IMR-90 (cell line): ENCODE results near the gene TRIAP1. TPM values are rescaled to one million over a fixed set of nuclear protein-coding genes. Genes with fewer than 3 reads are reported as not detected.

Source experiments
- ATAC-seq: fragments of 200-7000 bp; cut with Tn5 transposase; 2 replicates; pipeline ENCODE4 v1.9.1; 2020; ENCODE audit warnings: low read depth, mild to moderate bottlenecking, moderate library complexity
- BruUV-seq: library from RNA; stranded (reverse); fragments of 400-500 nt; replicated peaks from 2 replicates; lab custom pipeline; 2021; lab: Mats Ljungman, UMichigan
- CTCF ChIA-PET: fragments of 300-600 bp; formaldehyde crosslinking; extraction: SDS; loops from one replicate; lab custom pipeline; 2021; ENCODE audit warnings: antibody characterized with exemption; lab: Yijun Ruan, JAX
- POLR2A ChIA-PET: fragments of 300-600 bp; sonication (Branson Sonifier 250); formaldehyde crosslinking; loops from one replicate; lab custom pipeline; 2022; ENCODE audit warnings: antibody characterized with exemption; ENCODE audit not compliant: unreplicated experiment; lab: Charles Lee
- DNase-seq: peaks from one replicate; pipeline ENCODE4 v3.0.0; 2013
- H2AFZ ChIP-seq: replicated peaks from 2 replicates; pipeline ENCODE3; 2013; ENCODE audit warnings: low read length, mild to moderate bottlenecking; ENCODE audit not compliant: poor library complexity
- H2AK5ac ChIP-seq: 2 replicates; pipeline ENCODE4 v1.6.1; 2013; ENCODE audit warnings: low read depth, low read length, inconsistent platforms
- H2AK9ac ChIP-seq: replicated peaks from 2 replicates; pipeline ENCODE3; 2013; ENCODE audit warnings: mild to moderate bottlenecking, low read depth, low read length, moderate library complexity; ENCODE audit not compliant: poor library complexity
- H2BK120ac ChIP-seq: 2 replicates; pipeline ENCODE4 v1.6.1; 2013; ENCODE audit warnings: low read depth, low read length, inconsistent platforms
- H2BK15ac ChIP-seq: 3 replicates; pipeline ENCODE4 v1.6.1; 2013; ENCODE audit warnings: low read depth, low read length, inconsistent platforms
- H2BK20ac ChIP-seq: 2 replicates; pipeline ENCODE4 v1.6.1; 2013; ENCODE audit warnings: low read depth, mild to moderate bottlenecking, inconsistent platforms, low read length, moderate library complexity
- H2BK5ac ChIP-seq: 2 replicates; pipeline ENCODE4 v1.6.1; 2013; ENCODE audit warnings: mild to moderate bottlenecking, low read depth, low read length, inconsistent platforms; ENCODE audit not compliant: poor library complexity, severe bottlenecking
- H3K14ac ChIP-seq: replicated peaks from 2 replicates; pipeline ENCODE4 v1.6.1; 2013; ENCODE audit warnings: low read depth, low read length, inconsistent platforms
- H3K18ac ChIP-seq: 2 replicates; pipeline ENCODE4 v1.6.1; 2013; ENCODE audit warnings: low read depth, low read length, control low read depth
- H3K23ac ChIP-seq: 2 replicates; pipeline ENCODE4 v1.6.1; 2013; ENCODE audit warnings: low read depth, low read length, inconsistent platforms
- H3K27ac ChIP-seq: 2 replicates; pipeline ENCODE4 v1.5.1; 2013; ENCODE audit warnings: mild to moderate bottlenecking, control low read depth, low read length; ENCODE audit not compliant: insufficient read depth
- H3K27me3 ChIP-seq: 2 replicates; pipeline ENCODE4 v1.6.1; 2013; ENCODE audit warnings: low read length; ENCODE audit not compliant: control insufficient read depth, insufficient read depth
- H3K36me3 ChIP-seq: 2 replicates; pipeline ENCODE4 v1.6.1; 2013; ENCODE audit warnings: low read length, mixed read lengths; ENCODE audit not compliant: control insufficient read depth, insufficient read depth
- H3K4ac ChIP-seq: 2 replicates; pipeline ENCODE4 v1.6.1; 2013; ENCODE audit warnings: low read depth, low read length, inconsistent platforms
- H3K4me1 ChIP-seq: 2 replicates; pipeline ENCODE4 v1.6.1; 2013; ENCODE audit warnings: low read length, mixed read lengths; ENCODE audit not compliant: control insufficient read depth, insufficient read depth
- H3K4me2 ChIP-seq: 2 replicates; pipeline ENCODE4 v1.6.1; 2013; ENCODE audit warnings: low read depth, mild to moderate bottlenecking, control low read depth, low read length, moderate library complexity
- H3K4me3 ChIP-seq: 2 replicates; pipeline ENCODE4 v1.5.1; 2013; ENCODE audit warnings: low read depth, mild to moderate bottlenecking, control low read depth, low read length, moderate library complexity; ENCODE audit not compliant: insufficient read depth
- H3K56ac ChIP-seq: 2 replicates; pipeline ENCODE4 v1.6.1; 2013; ENCODE audit warnings: low read length, inconsistent platforms; ENCODE audit not compliant: insufficient read depth; ENCODE audit errors: extremely low read depth
- H3K79me1 ChIP-seq, 2 experiments: 2 replicates each; pipeline ENCODE4 v1.6.1; 2013; ENCODE audit warnings: low read length in 2 of 2, inconsistent platforms in 1 of 2, low read depth in 1 of 2
- H3K9ac ChIP-seq: 2 replicates; pipeline ENCODE4 v1.6.1; 2013; ENCODE audit warnings: low read depth, low read length, control low read depth
- H3K9me1 ChIP-seq: 2 replicates; pipeline ENCODE4 v1.6.1; 2013; ENCODE audit warnings: low read length, inconsistent platforms; ENCODE audit not compliant: insufficient read depth
- H3K9me3 ChIP-seq: 2 replicates; pipeline ENCODE4 v1.6.1; 2013; ENCODE audit warnings: low read length; ENCODE audit not compliant: control insufficient read depth, insufficient read depth
- H4K20me1 ChIP-seq: 2 replicates; pipeline ENCODE4 v1.6.1; 2013; ENCODE audit warnings: low read length, inconsistent platforms; ENCODE audit not compliant: insufficient read depth
- H4K5ac ChIP-seq: 2 replicates; pipeline ENCODE4 v1.6.1; 2013; ENCODE audit warnings: mild to moderate bottlenecking, low read depth, low read length, control low read depth
- H4K8ac ChIP-seq, 2 experiments: 2 replicates each; pipeline ENCODE4 v1.6.1; 2013; ENCODE audit warnings: low read depth in 2 of 2, low read length in 2 of 2, control low read depth in 1 of 2, inconsistent platforms in 1 of 2
- H4K91ac ChIP-seq: 2 replicates; pipeline ENCODE4 v1.6.1; 2013; ENCODE audit warnings: low read depth, low read length, inconsistent platforms; ENCODE audit not compliant: insufficient read depth
- BHLHE40 ChIP-seq: fragments of 150-350 bp; IDR thresholded peaks from 2 replicates; pipeline ENCODE4 v1.6.1; 2016; ENCODE audit warnings: mild to moderate bottlenecking, low read depth, low read length
- CEBPB ChIP-seq: IDR thresholded peaks from 2 replicates; pipeline ENCODE4 v1.6.1; 2012; ENCODE audit warnings: low read depth, low read length, improper control_type of control experiment
- CHD1 ChIP-seq: IDR thresholded peaks from 2 replicates; pipeline ENCODE4 v1.6.1; 2012; ENCODE audit warnings: low read depth, low read length, improper control_type of control experiment
- CTCF ChIP-seq: conservative IDR thresholded peaks from 2 replicates; pipeline ENCODE4 v1.5.1; 2012; ENCODE audit warnings: mild to moderate bottlenecking, low read depth, low read length, improper control_type of control experiment
- MAFK ChIP-seq: IDR thresholded peaks from 2 replicates; pipeline ENCODE4 v1.6.1; 2012; ENCODE audit warnings: low read depth, low read length, improper control_type of control experiment
- MAZ ChIP-seq: IDR thresholded peaks from 2 replicates; pipeline ENCODE4 v1.6.1; 2012; ENCODE audit warnings: low read depth, mild to moderate bottlenecking, low read length, improper control_type of control experiment, moderate library complexity, borderline replicate concordance
- MXI1 ChIP-seq: IDR thresholded peaks from 2 replicates; pipeline ENCODE4 v1.6.1; 2012; ENCODE audit warnings: low read depth, mild to moderate bottlenecking, low read length, moderate library complexity, borderline replicate concordance
- NFE2L2 ChIP-seq: fragments of 150-350 bp; IDR thresholded peaks from 2 replicates; pipeline ENCODE4 v1.6.1; 2016; ENCODE audit warnings: low read depth, mild to moderate bottlenecking, low read length
- POLR2A ChIP-seq: IDR thresholded peaks from 2 replicates; pipeline ENCODE4 v1.6.1; 2012; ENCODE audit warnings: mild to moderate bottlenecking, low read depth, low read length
- RAD21 ChIP-seq: IDR thresholded peaks from 2 replicates; pipeline ENCODE4 v1.6.1; 2012; ENCODE audit warnings: low read length, improper control_type of control experiment
- RCOR1 ChIP-seq: IDR thresholded peaks from 2 replicates; pipeline ENCODE4 v1.6.1; 2012; ENCODE audit warnings: mild to moderate bottlenecking, low read length, improper control_type of control experiment; ENCODE audit not compliant: insufficient replicate concordance
- RFX5 ChIP-seq: IDR thresholded peaks from 2 replicates; pipeline ENCODE4 v1.8.0; 2012; ENCODE audit warnings: low read depth, mild to moderate bottlenecking, low read length, moderate library complexity
- SMC3 ChIP-seq: fragments of 150-350 bp; IDR thresholded peaks from 2 replicates; pipeline ENCODE4 v1.6.1; 2016; ENCODE audit warnings: low read depth, mild to moderate bottlenecking, antibody characterized with exemption, low read length, moderate library complexity
- WGBS, 2 experiments: methylation state at CpG; one replicate each; pipeline versions ENCODE4 v1.1.5 to v1.1.7; 2013; ENCODE audit warnings: missing lambda C conversion rate in 2 of 2; ENCODE audit not compliant: insufficient read length in 1 of 2; ENCODE audit errors: extremely low coverage in 2 of 2; 5-methylcytosine and 5-hydroxymethylcytosine counted together
- dilution Hi-C: fragments of 300-500 bp; cut with HindIII; formaldehyde crosslinking; loops from one replicate; pipeline ENCODE4 v1.14.3; 2018; ENCODE audit warnings: low sequenced_read_pairs; ENCODE audit not compliant: unreplicated experiment
- in situ Hi-C: fragments of 300-500 bp; cut with MboI; formaldehyde crosslinking; loops from 3 replicates; pipeline ENCODE4 v1.14.3; 2019; ENCODE audit warnings: low sequenced_read_pairs, inconsistent platforms, mixed read lengths
- intact Hi-C: fragments of 100-400 bp; cut with micrococcal nuclease; formaldehyde crosslinking; loops from 2 replicates; pipeline ENCODE4 v1.10.0; 2022
- polyA plus RNA-seq, 3 experiments: library from polyadenylated mRNA; depleted of rRNA; stranded (reverse); fragments of >200 nt; gene quantifications; 2 replicates each; pipeline ENCODE4 v1.2.3, GENCODE V29; 2012; ENCODE audit warnings: low replicate concordance in 1 of 3
- total RNA-seq: library from RNA; depleted of rRNA; stranded (reverse); fragments of >200 nt; gene quantifications from 2 replicates; pipeline ENCODE4 v1.2.3, GENCODE V29; 2012

Gene TRIAP1
- total and polyA plus RNA-seq, 2 of the 4 experiments (the other 2 are of a cell fraction) = 19.2 to 32.3 TPM

GRCh38 chr12:120462099-120462640, 16.0 kb upstream of the TRIAP1 start:
- Histone ChIP-seq H4K8ac (no peak overlapping the region), H3K36me3 (peaks cover 65% of the 10 kb centered on the region), H3K4me1 (no peaks in the 10 kb centered on the region; the same call in 1 of the 2 replicates), H3K4me3 (no peak overlapping the region), H3K27ac (no peak overlapping the region), H3K9ac (no peak overlapping the region), H2BK20ac (no peak overlapping the region), H4K20me1 (peaks cover 39% of the 10 kb centered on the region), H4K91ac (no peak overlapping the region), H3K23ac (no peak overlapping the region), H3K18ac (no peak overlapping the region), H3K9me3 (no peaks in the 10 kb centered on the region), H2BK5ac (no peak overlapping the region), H3K4me2 (no peak overlapping the region), H2AK9ac (no peak overlapping the region), H2AFZ (no peak overlapping the region), H2AK5ac (no peak overlapping the region), H3K14ac (no peak overlapping the region), H2BK120ac (no peak overlapping the region), H3K4ac (no peak overlapping the region), H3K27me3 (no peaks in the 10 kb centered on the region), H2BK15ac (no peak overlapping the region), H4K5ac (no peak overlapping the region), H3K9me1 (no peaks in the 10 kb centered on the region), H3K79me1 (peaks cover 31 to 59% of the 10 kb centered on the region in 2 experiments), H3K56ac (no peak overlapping the region)
- TF ChIP-seq RAD21 (no peak), MAFK (no peak), MAZ (no peak), NFE2L2 (no peak), CTCF (no peak), MXI1 (no peak), POLR2A (no peak), SMC3 (no peak), CEBPB (no peak), CHD1 (no peak), RFX5 (no peak), BHLHE40 (no peak), RCOR1 (no peak)
- dilution Hi-C loops = no loop called here
- ATAC-seq = no peak
- BruUV-seq = no TSS peak
- CTCF ChIA-PET = interaction anchor here (0.6 to 1.1 kb wide), 2 partner anchors 109 to 137 kb away, joined by 3 to 5 read pairs; no protein-coding TSS in a partner anchor
- no CpG with 5 or more reads among the region's 3 CpGs for whole genome bisulfite sequencing, 2 experiments
- no peak for DNase-seq
- POLR2A ChIA-PET = interaction anchor here (0.6 kb wide), 1 partner anchor 35 kb away, joined by 3 read pairs; no protein-coding TSS in a partner anchor
- in situ Hi-C loops = no loop called here
- intact Hi-C loops = no loop called here
